Right ventricle myocardium inferior (tissue), 1 donor: ENCODE data around the gene TBX6. TPM values are rescaled to one million over a fixed set of nuclear protein-coding genes. Genes with fewer than 3 reads are reported as not detected.

Source experiments
- ATAC-seq: fragments of 200-7000 bp; cut with Tn5 transposase; one replicate; pipeline ENCODE4 v1.9.1; 2020; ENCODE audit warnings: mild to moderate bottlenecking, moderate library complexity
- DNase-seq: peaks from one replicate; pipeline ENCODE4 v3.0.0; 2021; ENCODE audit errors: missing footprints
- intact Hi-C: fragments of 100-400 bp; cut with DNase I; formaldehyde crosslinking; loops from one replicate; pipeline ENCODE4 v1.11.0; 2022
- total RNA-seq: library from RNA; stranded (reverse); fragmentation: NEBNext Ultra II Directional; extraction: Animal tissue kit (Norgen Biotek cat#: 25700); gene quantifications from one replicate; pipeline ENCODE4 v1.2.1, GENCODE V29; 2021
- donor health status: DM: no; HTN: yes; CAD: no; lungs with severe emphysema.

The TBX6 gene
- total RNA-seq, 1 donor from 2014 or later = 0.51 TPM

DNA sequence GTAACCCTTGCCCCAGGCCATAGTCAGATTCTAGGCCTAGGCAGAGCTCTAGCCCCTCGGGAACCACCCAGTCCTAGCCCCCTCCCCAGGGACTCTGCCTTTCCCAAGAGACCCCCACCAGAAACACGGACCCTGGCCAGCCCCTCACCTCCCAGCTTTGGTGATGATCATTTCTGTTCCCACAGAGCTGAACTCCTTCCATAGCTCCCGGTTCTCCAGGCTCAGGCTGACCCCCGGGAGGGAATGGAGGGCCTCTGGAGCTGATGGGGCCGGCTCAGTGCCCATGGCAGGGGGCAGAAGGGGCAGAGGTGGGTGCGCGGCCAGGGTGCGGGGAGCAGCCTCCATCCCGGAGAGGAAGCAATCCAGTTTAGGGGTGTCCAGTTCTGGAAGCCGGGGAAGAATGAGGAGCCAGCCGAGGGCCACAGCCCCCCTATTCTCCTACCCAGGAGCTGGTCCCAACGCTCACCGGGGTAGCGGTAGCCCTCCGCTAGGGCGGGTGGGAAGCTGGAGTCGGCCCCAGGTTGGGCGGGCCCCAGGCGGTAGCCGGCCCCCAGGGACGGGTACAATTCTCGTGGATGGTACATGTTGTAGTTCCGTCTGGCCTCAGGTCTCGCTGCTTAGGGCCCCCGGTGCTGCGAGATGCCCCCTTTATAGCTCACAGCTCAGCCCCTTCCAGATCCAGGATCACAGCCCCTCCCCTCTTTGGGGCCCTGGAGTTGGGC is 953 bp downstream of the TBX6 start:
- intact Hi-C loops = loop anchor here (2.0 kb wide), 1 partner anchor 14 kb away; no protein-coding TSS in a partner anchor
- no peak for ATAC-seq
- no peak for DNase-seq

DNA sequence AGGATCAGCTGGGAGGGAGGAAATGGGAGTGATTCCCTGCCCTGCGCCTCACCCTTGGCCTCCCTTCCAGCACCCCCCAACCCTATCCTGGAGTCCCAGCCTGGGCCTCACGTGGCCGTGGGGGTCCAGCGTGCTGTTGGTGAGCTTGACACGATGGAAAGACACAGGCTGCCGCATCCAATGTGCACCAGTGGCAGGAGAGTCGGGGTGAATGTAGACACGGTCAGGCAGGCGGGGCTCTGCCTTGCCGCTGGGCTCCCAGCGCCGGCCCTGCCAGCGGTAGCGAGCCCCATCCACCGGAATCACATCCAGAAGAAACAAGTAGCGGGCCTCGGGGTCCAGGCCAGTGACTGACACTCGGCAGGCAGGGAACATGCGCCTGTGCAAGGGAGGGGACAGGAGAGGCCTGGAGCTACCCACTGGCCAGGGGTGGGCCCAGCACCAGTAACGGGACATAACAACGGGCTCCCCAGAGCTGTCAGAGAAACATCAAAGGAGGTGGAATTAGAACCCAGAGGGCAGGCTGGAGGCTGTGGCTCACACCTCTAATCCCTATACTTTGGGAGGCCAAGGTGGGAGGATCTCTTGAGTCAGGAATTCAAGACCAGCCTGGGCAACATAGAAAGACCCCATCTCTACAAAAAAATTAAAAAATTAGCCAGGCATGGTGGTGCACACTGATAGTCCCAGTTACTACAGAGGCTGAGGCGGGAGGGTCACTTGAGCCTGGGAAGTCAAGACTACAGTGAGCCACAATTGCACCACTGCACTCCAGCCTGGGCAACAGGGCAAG is 2.7 kb downstream of the TBX6 start:
- intact Hi-C loops = no loop called here
- DNase-seq (no peak), ATAC-seq (no peak)

DNA sequence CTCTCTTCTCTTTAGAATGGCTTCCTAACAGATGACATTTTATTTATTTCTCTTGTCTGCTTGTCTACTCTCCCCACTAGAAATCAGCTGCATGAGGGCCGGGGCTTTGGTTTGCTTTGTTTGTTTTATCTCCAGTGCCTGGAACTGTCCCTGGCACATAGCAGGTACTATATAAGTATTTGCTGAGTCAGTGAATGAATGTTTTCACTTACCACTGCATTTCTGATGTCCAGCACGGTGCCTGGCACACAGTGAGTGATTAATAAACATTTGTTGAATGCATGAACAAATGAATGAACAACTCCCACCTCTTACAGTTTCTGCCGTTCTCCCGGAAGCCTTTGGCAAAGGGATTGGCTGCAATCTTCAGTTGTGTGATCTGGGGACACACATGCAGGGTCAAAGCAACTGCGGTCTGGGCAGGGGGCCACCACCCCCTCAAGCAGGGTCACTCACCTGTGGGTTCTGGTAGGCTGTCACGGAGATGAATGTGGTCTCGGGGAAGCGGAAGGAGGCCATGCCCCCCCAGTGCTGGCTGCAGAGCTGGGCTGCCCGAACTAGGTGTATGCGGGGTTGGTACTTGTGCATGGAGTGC is 3.4 kb downstream of the TBX6 start:
- intact Hi-C loops = no loop called here
- no peak for ATAC-seq
- DNase-seq = no peak

DNA sequence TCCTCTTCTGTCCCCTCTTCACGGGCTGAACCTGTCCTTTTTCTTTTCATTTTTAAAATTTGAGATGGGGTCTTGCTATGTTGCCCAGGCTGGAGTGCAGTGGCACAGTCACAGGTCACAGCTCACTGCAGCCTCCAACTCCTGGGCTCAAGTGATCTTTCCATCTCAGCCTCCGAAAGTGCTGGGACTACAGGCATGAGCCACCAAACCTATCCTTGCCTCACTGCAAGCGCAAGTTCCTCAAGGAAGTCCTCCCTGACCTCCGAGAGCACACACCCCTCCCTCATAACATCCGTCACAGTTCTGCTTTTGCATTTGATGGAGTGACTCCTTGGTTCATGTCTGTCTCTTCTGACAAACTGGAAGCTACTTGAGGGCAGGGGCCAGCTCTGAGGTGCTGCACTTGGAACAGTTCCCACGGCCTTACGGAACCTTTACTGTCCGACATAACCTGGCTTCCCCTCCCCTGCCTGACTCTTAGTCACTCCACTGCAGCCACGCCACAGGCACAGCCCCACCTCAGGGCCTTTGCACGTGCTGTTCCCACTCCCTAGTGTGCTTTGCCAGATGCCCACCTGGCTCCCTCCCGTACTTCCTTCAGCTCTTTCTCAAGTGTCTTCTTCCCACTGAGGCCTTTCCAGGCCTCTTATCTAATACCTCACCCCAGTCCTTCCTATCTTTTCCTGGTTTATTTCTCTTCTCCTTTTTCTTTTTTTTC is 4.4 kb downstream of the TBX6 start:
- ATAC-seq = no peak
- intact Hi-C loops = no loop called here
- no peak for DNase-seq

DNA sequence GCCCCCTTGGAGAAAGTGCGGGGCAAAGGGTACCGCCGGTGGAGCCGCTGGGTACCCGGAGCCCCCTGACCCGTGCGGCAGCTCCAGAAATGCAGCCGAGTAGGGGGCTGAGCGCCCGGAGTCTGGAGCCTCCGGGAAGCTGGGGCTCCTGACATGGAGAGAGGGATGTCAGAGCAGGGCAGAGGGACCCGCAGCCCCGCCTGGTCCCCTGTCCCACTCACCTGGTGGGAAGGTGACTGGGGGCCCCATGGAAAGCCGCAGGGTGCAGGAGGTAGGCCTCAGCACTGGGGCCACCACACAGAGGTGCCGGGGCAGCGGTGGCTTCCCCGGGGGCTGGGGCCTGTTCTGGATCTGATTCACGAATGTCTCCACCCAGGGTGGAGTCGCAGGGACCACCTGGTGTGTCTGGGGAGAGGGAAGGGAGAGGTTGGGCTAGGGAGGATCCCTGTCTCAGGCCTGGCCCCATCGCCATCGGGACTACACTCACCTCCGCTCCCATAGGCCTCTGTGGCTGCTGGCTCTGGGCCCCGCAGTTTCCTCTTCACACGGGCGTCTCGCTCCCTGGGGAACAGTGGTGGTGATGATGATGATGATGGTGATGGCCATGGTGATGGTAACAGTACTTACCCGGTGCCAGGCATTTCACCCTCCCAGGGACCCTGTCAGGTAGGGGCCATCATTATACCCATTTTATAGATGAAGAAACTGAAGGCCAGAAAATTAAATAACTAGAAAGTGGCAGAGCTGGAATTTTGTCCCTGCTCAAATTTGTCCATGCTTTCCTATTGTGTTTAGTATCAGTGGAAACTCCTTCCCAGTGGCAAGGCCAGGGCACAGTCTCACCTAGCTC is 5.2 kb downstream of the TBX6 start:
- no peak for ATAC-seq

DNA sequence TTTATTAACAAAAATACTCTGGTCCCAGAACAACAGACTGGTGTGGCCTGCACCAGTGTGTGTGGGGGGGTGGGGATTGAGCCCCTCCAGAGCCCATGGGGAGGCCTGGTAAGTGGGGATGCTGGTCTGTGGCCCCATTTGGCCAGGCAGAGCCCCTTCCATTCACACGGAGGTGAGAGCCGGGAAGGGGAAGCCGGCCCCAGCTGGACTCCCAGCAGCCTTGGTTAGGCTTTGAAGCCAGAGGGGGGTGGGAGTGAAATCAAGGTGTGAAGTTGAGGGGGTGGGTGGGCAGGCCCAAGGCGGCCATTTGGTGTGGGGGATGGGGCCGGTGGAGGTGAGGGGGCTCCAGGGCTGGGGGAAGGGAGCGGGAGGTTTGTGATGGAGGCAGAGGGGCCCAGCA is 5.9 kb downstream of the TBX6 start:
- intact Hi-C loops = no loop called here
- DNase-seq (no peak), ATAC-seq (no peak)

More for the DNA sequence above, 5.2 kb downstream of the TBX6 start:
- DNase-seq = no peak
- intact Hi-C loops = no loop called here

DNA sequence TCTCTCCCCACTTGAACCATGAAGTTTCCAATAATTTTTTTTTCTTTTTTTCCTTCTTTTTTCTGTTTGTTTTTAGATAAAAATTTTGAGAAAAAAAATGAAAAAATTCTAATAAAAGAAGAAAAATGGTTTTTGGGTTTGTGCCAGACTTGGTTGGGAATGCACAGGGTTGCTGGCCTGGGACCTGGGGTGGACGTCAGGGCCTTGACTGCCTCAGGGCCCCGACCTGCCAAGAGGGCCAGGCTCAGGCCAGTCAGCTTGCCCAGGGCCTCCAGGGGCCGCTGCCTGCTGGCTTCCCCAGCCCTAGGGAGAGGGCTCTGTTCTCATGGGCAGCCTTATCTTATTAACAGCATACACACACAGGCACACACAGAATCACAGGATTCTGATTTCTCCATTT is 6.5 kb downstream of the TBX6 start:
- intact Hi-C loops = no loop called here
- DNase-seq = no peak
- peak; percentile 45 for ATAC-seq

DNA sequence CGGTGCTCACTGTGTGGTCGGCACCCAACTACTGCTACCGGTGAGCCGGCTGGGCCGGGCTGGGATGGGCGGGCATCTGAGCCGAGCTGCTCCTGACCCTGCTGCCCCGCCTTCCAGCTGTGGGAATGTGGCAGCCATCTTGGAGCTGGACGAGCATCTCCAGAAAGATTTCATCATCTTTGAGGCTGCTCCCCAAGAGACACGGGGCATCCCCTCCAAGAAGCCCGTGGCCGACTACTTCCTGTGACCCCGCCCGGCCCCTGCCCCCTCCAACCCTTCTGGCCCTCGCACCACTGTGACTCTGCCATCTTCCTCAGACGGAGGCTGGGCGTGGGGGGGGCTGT is 6.9 kb downstream of the TBX6 start:
- ATAC-seq (peak; percentile 75), DNase-seq (no peak)
- intact Hi-C loops = no loop called here

DNA sequence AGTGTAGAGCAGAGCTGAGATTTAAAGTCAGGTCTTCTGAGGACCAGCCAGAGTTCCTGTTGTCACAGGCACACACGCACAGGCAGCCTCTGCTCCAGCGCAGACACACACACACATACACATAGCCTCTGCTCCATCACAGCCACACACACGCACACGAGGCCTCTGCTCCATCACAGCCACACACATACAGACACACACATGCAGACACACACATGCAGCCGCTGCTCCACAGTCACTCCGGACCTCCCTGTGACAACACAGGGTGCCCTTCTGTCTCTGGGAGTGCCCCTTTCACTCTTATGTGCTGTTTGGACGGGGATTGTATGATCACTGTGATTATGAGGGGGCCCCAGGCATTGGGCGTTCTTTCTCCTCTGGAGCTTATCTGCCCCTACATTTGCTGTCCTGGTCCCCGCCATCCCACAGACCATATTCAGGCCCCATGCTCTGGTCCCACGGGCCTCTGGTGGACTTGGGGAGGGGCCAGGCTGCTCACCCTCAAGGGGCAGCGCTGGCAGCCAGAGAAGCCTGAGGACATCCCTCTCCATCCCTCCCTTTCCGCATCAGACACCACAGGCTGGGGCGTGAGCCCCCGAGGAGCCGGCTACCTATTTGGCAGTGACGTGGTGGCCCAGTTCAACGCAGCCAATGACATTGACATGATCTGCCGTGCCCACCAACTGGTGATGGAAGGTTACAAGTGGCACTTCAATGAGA is 7.5 kb downstream of the TBX6 start:
- no peak for ATAC-seq
- DNase-seq = no peak
- intact Hi-C loops = no loop called here

DNA sequence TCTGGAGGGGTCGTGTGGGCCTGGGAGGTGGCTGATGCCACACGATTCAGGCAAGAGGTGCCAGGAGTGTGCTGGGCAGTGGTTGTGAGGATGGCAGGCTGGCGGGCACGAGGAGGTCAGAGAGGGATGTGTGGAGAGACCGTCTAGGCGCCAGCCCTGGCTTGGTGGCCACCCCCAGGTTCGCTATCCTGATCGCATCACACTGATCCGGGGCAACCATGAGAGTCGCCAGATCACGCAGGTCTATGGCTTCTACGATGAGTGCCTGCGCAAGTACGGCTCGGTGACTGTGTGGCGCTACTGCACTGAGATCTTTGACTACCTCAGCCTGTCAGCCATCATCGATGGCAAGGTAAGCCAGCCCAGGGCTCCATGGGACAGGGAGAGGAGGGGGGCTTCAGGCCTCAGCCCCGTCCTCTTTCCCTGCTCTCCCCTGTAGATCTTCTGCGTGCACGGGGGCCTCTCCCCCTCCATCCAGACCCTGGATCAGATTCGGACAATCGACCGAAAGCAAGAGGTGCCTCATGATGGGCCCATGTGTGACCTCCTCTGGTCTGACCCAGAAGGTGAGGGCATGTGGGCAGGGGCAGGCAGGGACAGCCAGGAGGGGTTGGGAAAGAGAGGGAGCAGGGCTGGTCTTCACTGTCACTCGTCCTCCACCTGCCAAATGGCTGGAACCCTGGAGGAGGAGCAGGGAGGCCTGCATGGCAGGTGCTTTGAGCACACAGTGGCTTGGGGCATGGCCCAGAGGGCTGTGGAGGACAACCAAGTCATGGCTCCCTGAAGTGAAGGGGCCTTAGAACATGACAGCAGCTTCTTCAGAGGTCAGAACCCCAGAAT is 8.3 kb downstream of the TBX6 start:
- ATAC-seq (no peak), DNase-seq (no peak)
- intact Hi-C loops = no loop called here

DNA sequence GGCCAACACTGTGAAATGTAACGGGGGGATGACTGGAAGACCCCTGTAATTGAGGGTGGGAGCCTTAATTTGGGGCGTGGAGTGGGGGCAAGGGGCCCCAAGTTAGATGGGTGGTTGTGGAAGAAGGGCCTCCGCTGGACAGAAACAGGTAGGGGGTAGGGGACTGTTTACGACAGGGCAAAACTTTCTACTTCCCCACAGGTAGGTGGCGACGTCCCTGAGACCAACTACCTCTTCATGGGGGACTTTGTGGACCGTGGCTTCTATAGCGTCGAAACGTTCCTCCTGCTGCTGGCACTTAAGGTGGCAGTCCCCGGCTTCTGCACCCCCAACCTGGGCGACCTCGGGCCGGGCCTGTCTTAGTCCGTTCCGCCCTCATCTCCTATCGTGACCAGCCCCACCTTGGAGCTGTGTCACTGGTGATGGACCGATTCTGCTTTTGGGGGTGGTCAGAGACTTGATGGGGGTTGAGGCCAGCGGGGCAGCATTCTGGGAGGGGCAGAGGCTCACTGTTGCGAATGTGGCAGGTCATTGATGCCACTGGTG is 9.1 kb downstream of the TBX6 start:
- intact Hi-C loops = no loop called here
- no peak for DNase-seq
- no peak for ATAC-seq

DNA sequence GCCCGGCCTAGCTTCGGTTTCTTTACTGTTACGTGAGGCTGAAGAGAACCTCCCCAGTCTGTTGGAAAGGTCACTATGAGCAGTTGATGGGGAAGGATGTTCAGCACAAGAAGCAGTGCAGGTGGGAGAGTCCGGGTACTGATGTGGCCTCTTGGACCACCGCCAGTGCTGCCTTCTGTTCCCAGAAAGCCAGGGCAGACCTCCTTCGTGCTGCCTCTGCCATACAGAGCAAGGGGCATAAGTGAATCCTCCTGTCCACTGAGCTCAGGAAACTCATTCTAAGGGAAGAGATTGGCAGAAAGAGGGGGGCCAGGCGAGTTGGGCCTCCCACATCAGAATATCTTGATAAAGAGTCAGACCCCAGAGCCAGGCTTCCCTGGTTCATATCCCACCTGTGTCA is 12.2 kb downstream of the TBX6 start:
- DNase-seq = no peak
- intact Hi-C loops = no loop called here
- ATAC-seq = no peak

DNA sequence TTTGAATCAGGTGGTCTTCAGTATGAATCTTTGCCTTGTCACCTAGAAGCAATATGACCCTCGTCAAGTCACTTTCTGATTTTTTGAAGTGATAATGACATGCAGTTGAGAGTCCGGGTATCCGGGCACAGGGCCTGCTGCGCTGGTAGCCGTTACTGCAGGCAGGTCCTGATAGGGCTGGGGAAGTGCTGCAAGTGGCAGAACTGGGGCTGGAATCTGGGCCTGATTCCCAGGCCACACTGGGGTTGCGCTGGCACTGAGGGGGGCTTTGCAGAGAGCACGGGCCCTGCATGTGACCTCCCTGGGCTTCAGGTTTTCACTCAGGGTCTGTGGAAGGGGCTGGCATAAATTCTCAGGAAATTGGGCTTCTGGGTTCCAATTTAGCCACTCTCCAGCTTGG is 13.0 kb downstream of the TBX6 start:
- intact Hi-C loops = no loop called here
- DNase-seq (no peak), ATAC-seq (no peak)

DNA sequence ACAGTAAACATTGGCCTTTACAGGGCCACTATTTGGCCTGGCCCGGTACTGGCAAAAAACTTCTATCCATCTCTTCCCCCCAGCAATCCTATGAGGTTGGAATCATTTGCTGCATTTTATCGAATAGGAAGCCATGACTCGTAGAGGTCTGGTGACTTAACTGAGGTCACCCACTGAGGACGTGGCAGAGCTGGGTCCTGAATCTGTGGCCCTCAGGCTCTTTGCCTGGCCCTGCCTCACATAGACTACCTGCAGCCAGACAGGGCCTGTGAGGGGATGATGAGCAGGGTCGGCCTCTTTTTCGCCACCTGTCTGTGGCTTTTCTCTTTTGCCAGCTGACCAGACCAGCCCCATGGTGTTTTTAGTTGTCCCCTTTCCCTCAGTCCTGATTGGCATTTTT is 14.1 kb downstream of the TBX6 start:
- DNase-seq (no peak), ATAC-seq (no peak)
- intact Hi-C loops = loop anchor here (2.0 kb wide), 1 partner anchor 13 kb away; the partner anchor contains the start of gene TBX6

DNA sequence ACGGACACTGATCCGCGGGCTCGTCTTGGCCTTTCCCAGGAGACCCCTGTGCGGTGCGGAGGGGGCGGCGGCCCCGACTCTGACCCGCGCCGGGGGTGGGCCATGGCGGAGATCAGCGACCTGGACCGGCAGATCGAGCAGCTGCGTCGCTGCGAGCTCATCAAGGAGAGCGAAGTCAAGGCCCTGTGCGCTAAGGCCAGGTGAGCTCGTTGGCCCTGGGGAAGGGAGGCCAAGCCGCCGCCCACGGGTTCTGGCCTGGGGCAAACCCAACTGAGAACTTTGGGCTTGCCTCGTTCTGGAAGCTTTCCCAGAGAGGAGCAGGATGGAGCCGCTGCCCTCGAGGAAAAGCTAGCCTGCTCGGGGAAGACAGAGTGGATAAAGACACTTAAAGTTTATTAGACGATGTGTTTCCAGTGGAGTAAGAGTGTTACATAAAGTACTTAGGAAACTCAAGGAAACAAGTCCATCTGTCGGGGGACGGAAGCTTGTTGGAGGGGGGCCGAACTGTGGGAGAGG is 15.4 kb downstream of the TBX6 start:
- ATAC-seq (peak; percentile 15), DNase-seq (no peak)
- intact Hi-C loops = loop anchor here (2.0 kb wide), 1 partner anchor 14 kb away; the partner anchor contains the start of gene TBX6

DNA sequence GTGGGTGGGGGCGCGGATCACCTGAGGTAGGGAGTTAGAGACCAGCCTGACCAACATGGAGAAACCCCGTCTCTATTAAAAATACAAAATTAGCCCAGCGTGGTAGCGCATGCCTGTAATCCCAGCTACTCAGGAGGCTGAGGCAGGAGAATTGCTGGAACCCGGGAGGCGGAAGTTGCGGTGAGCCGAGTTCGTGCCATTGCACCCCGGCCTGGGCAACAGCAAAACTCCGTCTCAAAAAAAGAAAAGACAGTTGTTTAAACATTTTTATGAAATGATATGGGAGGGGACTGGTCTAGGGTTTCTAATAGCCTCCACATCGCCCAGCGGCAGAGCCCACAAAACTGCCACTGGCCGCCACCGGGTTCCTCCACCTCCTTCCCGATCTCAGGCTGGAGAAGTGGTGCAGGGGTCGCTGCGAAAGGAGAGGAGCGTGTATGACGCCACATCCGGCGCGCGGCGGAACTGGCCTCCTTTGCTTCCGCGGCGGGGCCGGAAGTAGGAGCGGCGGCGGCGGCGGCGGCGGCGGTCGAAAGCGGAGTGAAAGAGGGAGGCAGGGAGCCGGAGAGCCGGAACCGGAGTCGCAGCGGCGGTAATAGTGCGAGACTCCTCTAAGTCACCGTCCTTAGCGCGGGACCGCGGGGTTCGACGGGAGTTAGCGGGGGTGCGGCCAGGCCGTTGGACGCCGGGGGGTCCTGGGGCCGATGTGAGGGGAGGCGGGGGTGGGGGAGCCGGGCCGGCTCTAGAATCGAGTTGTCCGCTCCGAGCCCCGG is 16.0 kb downstream of the TBX6 start, which contains the start of gene PPP4C:
Gene PPP4C, plus strand, starts transcription at position 492 of the 773 bp plus-strand sequence. CDS start 384 bp downstream, outside the sequence.
- ATAC-seq (peak; percentile 90), DNase-seq (peak; percentile 97)
- intact Hi-C loops = loop anchor here (2.0 kb wide), 1 partner anchor 15 kb away; the partner anchor contains the start of gene TBX6
